Astrocyte of the spinal cord (primary cell): ENCODE measurements around the gene NDUFA1.

ENCODE experiments used
- DNase-seq: peaks from one replicate; pipeline ENCODE4 v3.0.0; 2011; ENCODE audit warnings: low read depth, low spot score
- H3K4me3 ChIP-seq: 2 replicates; pipeline ENCODE4 v1.5.1; 2011; ENCODE audit warnings: low read depth, mild to moderate bottlenecking, low read length, moderate library complexity
- in situ Hi-C: cut with HindIII; loops from 2 replicates; pipeline ENCODE4 v1.10.0; 2017; ENCODE audit warnings: low sequenced_read_pairs
- TF ChIP-seq, protein P1 (sequence below): IDR thresholded peaks from 2 replicates; pipeline ENCODE4 v1.5.1; 2012; ENCODE audit warnings: low read depth, mild to moderate bottlenecking, low read length, inconsistent platforms

The NDUFA1 gene

DNA sequence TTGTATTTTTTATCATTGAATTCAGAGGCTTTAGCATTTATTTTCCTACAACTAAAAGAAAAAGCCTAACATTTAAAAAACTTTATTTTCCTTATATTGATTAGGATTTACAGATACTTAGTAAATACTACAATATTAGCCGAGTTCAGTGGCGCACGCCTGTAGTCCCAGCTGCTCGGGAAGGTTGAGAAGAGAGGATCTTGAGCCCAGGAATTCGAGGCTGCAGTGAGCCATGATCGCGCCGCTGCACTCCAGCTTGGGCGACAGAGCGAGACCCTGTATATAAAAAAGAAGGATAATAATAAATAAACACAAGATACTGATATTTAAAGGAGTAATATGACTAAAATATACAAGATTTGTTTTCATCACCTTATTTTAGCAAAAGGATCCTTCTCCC lies 18.2 kb upstream of the NDUFA1 start:
- TF ChIP-seq, protein P1, sequence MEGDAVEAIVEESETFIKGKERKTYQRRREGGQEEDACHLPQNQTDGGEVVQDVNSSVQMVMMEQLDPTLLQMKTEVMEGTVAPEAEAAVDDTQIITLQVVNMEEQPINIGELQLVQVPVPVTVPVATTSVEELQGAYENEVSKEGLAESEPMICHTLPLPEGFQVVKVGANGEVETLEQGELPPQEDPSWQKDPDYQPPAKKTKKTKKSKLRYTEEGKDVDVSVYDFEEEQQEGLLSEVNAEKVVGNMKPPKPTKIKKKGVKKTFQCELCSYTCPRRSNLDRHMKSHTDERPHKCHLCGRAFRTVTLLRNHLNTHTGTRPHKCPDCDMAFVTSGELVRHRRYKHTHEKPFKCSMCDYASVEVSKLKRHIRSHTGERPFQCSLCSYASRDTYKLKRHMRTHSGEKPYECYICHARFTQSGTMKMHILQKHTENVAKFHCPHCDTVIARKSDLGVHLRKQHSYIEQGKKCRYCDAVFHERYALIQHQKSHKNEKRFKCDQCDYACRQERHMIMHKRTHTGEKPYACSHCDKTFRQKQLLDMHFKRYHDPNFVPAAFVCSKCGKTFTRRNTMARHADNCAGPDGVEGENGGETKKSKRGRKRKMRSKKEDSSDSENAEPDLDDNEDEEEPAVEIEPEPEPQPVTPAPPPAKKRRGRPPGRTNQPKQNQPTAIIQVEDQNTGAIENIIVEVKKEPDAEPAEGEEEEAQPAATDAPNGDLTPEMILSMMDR: no peak
- no peak for DNase-seq
- in situ Hi-C loops: no loop called here
- peak overlapping the region; percentile 43 for H3K4me3 ChIP-seq

DNA sequence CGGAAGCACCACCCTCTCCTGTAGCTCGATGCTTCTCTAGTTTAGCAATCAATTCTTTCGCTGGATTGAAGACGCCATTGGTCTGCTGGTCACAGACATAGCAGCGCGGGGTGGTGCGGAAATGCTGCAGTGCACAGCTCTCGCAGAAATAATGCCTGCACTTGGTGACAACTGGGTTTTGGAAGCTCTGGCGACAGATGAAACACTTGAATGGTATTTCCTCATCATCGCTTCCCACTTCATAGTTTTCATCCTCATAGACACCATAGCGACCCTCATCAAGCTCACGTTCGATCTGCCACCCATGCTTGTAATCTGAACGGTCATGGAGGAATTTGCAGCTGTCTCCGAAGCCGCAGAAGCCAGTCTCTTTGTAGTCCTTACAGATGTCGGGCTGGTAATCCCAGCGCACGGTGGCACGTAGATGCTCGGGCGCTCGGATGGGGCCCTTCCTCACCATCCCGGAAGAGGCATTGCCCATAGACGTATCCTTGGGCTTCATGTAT lies 953 bp upstream of the NDUFA1 start:
- peak; percentile 17 for DNase-seq
- in situ Hi-C loops: no loop called here
- TF ChIP-seq, protein P1: no peak
- peak overlapping the region; percentile 71 for H3K4me3 ChIP-seq

DNA sequence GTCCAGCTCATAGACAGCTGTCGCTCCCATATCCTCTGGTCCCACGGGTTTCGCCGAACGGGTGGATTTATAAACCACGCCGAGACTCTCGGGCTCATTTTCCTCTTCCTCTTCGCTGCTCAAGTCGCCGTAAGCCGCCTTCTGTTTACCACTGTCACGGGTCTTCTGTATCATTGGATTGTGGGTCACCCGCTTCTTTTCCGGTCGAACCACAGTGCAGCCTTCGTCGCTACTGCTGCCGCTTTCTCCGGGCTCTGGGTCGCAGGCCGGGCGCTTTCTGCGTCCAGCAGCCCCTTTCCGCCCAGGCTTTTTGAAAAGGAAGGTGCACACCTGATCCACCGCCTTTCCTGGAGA lies 410 bp upstream of the NDUFA1 start:
- peak overlapping the region; percentile 71 for H3K4me3 ChIP-seq
- in situ Hi-C loops: no loop called here
- TF ChIP-seq, protein P1: no peak
- DNase-seq: peak; percentile 8

DNA sequence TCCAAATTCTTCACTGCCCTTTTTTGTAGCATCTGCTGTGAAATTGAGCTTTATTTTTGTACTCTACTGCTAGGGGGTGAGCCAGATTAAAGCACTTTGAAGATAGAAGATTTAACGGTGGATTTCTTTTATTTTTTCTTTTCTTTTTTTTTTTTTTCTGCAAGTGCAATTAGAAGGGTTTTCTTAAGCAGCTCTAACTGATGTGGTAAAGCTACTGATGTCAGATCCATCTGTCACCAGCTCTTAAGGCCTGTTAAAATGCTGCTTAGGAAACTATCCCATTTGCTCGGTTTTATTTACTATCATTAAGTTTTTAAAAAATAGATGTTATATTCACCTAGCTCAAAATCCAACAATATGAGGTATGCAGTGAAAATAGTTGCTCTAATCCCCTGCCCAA lies 7.1 kb downstream of the NDUFA1 start:
- no peak for DNase-seq
- H3K4me3 ChIP-seq: no peak overlapping the region
- TF ChIP-seq, protein P1: no peak
- in situ Hi-C loops: no loop called here

DNA sequence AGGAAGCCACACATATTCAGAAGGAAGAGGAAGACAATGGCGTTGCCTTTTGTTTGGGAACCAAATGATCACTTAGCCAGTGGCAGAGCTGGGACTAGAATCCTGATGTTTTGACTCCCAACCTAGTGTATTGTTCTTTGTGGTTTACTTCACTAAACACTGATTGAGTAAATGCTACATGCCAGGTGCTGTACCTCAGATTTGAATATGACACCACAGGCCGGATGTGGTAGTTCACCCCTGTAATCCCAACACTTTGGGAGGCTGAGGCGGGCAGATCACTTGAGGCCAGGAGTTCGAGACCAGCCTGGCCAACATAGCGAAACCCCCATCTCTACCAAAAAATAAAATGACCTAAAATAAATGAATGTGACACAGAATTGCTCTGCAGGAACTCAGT lies 8.4 kb downstream of the NDUFA1 start:
- in situ Hi-C loops: no loop called here
- TF ChIP-seq, protein P1: no peak
- no peak for DNase-seq
- H3K4me3 ChIP-seq: no peak overlapping the region

DNA sequence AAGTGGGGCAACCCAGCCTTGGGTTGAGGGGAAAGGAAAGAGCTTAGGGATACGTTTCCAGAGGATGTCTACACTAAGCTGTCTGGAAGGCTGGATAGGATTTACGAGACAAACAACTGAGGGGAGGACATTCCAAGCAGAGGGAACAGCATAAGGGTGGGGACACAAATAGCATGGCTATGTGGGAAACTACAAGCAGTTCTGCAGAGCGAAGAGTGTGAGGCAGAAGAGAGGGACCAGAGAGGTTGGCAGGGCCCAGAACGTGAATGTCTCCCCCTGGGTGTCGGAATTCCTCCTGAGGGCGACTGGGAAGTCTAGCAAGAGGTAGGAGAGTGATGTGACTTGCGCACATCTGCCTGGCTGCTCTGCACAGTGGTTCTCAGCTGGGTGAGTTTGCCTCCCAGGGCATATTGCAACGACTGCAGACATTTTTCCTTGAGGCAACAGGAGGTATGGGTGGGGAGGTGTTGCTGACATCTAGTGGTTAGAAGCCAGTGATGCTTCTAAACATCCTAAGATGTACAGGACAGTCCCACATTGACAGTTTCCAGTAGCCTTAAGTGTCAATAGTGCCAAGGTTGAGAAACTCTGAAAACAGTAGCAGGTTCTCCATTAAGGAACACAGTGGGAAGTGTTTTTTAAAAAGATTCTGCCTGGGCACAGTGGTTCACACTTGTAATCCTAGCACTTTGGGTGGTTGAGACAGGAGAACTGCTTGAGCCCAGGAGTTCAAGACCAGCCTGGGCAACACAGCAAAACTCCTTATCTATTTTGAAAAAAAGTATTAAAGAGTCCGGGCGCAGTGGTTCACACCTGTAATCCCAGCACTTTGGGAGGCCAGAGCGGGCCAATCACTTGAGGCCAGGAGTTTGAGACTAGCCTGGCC lies 9.2 kb downstream of the NDUFA1 start:
- TF ChIP-seq, protein P1: peak; percentile 73
- peak; percentile 51 for DNase-seq
- H3K4me3 ChIP-seq: no peak overlapping the region
- in situ Hi-C loops: no loop called here
